CD4-positive, alpha-beta T cell treated with Interferon alpha-2 for 1 hour (primary cell): ENCODE measurements around the gene ASB18.

Experiments used
- DNase-seq, 2 donors: peaks; one replicate each; pipeline ENCODE4 v3.0.0-alpha.2; 2020 to 2022

ASB18 gene

GRCh38 chr2:236161531-236161930, 102.7 kb downstream of the ASB18 start:
- DNase-seq = no peak

GRCh38 chr2:236161082-236161462, 103.1 kb downstream of the ASB18 start:
- no peak for DNase-seq

- DNase-seq = no peak
Measured at GRCh38 chr2:236160366-236161081, 103.7 kb downstream of the ASB18 start.

- DNase-seq = no peak
Measured at GRCh38 chr2:236159778-236160170, 104.4 kb downstream of the ASB18 start.

GRCh38 chr2:236158969-236159777, 105.0 kb downstream of the ASB18 start:
- DNase-seq = no peak

GRCh38 chr2:236157815-236158498, 106.2 kb downstream of the ASB18 start:
- no peak for DNase-seq

GRCh38 chr2:236157366-236157765, 106.8 kb downstream of the ASB18 start:
- DNase-seq = no peak

GRCh38 chr2:236156860-236157194, 107.4 kb downstream of the ASB18 start:
- no peak for DNase-seq

GRCh38 chr2:236156095-236156859, 107.9 kb downstream of the ASB18 start:
- no peak for DNase-seq

GRCh38 chr2:236155406-236155805, 108.8 kb downstream of the ASB18 start:
- DNase-seq = no peak

GRCh38 chr2:236146436-236146835, 117.8 kb downstream of the ASB18 start:
- DNase-seq = no peak

- no peak for DNase-seq
Measured at GRCh38 chr2:236143811-236144210, 120.4 kb downstream of the ASB18 start.
